ENCODE data around the gene C12orf43. TPM values are rescaled to one million over a fixed set of nuclear protein-coding genes. Genes with fewer than 3 reads are reported as not detected.

The C12orf43 gene
- total RNA-seq, 1 donor from 2014 or later, result 12.4 TPM

DNA sequence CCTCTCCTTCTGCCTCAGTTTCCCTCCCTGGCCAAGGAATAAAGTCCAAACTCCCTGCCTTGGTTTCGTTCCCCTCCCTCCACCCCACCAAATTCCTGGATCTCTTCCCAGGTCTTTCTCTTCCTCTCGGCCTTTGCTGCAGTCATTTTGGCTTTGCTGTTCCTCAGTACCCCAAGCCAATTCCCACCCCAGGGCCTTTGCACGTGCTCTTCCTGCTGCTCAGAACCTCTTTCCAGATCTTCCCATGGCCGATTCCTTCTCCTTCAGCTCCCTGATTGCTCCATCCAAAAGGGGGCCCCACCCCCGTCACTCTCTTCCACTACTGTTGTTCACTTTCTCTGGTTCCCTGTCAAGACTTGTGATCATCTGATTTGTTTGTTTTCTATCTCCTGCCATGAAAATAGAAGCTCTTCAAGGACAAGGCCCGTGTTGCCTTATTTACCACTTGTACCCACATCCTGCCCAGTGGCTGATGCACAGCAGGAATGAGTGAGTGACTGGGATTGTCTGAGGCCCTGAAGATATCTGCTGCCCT, 34.8 kb downstream of the C12orf43 start:
- ATAC-seq, result no peak
- no peak for DNase-seq (ENCODE audit: low spot score)

GRCh38 chr12:120980800-120981368, 35.4 kb downstream of the C12orf43 start:
- intact Hi-C loops (cut with DNase I), result no loop called here
- no peak for DNase-seq (ENCODE audit: low spot score)
- no peak for ATAC-seq

More for the DNA sequence above, 34.8 kb downstream of the C12orf43 start:
- intact Hi-C loops (cut with DNase I), result no loop called here

- DNase-seq (ENCODE audit: low spot score), result no peak
- intact Hi-C loops (cut with DNase I), result no loop called here
- ATAC-seq, result no peak
Observed at GRCh38 chr12:120979862-120980696, 36.2 kb downstream of the C12orf43 start.

DNA sequence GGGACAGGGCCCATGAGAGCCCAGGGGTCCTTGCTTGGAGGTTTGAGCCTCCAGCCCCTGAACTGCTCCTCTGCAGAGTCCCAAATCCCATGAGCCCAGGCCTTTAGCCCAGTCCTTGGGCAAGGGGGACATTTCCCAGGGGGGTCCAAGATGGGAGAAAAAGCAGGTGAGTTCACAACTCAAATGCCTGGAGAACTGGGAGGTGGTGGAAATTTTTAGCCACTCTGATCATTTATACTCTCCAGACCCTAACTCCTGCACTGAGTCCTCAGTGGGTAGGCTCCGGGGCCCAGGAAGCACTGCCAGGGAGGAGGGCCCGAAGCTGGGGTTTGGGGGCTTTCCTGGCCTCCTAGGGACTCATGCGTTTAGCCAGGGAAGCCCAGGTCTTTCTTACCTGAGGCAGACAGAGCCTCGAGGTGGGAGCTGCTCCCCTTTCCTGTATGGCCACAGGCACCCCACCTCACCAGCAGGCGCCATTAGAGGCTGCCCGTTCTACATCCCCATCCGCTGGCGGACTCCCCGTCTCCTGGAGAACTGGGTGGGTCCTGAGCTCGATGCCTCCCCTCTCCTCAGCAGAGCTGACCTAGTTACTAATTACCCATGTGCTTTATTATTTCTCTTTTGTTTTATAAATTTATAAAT, 36.9 kb downstream of the C12orf43 start:
- DNase-seq (ENCODE audit: low spot score) (no peak), ATAC-seq (no peak)
- intact Hi-C loops (cut with DNase I), result no loop called here

GRCh38 chr12:120978296-120979219, 37.7 kb downstream of the C12orf43 start, which contains the start of gene HNF1A:
TSS of gene HNF1A (plus strand) at chr12:120978543. CDS start at chr12:120978769, 226 bp downstream.
- DNase-seq (ENCODE audit: low spot score) (no peak), ATAC-seq (no peak)
- intact Hi-C loops (cut with DNase I), result no loop called here

- intact Hi-C loops (cut with DNase I), result no loop called here
Observed at GRCh38 chr12:120977531-120978295, 38.6 kb downstream of the C12orf43 start.

GRCh38 chr12:120972870-120973543, 43.3 kb downstream of the C12orf43 start:
- DNase-seq (ENCODE audit: low spot score), result no peak
- no peak for ATAC-seq
- intact Hi-C loops (cut with DNase I), result loop anchor here (5.0 kb wide), 1 partner anchor 326 kb away; no protein-coding TSS in a partner anchor

More at GRCh38 chr12:120977531-120978295, 38.6 kb downstream of the C12orf43 start:
- ATAC-seq (no peak), DNase-seq (ENCODE audit: low spot score) (no peak)

- ATAC-seq (peak; percentile 85), DNase-seq (ENCODE audit: low spot score) (no peak)
- intact Hi-C loops (cut with DNase I), result loop anchor here (5.0 kb wide), 1 partner anchor 324 kb away; no protein-coding TSS in a partner anchor
Observed at GRCh38 chr12:120971299-120972180, 44.7 kb downstream of the C12orf43 start.

GRCh38 chr12:120970310-120970709, 46.0 kb downstream of the C12orf43 start:
- intact Hi-C loops (cut with DNase I), result loop anchor here (5.0 kb wide), 1 partner anchor 323 kb away; no protein-coding TSS in a partner anchor
- DNase-seq (ENCODE audit: low spot score) (no peak), ATAC-seq (no peak)

GRCh38 chr12:120965534-120966091, 50.7 kb downstream of the C12orf43 start:
- ATAC-seq, result no peak
- no peak for DNase-seq (ENCODE audit: low spot score)
- intact Hi-C loops (cut with DNase I), result no loop called here

- intact Hi-C loops (cut with DNase I), result no loop called here
- ATAC-seq, result no peak
- no peak for DNase-seq (ENCODE audit: low spot score)
Observed at GRCh38 chr12:120964298-120964697, 52.0 kb downstream of the C12orf43 start.

DNA sequence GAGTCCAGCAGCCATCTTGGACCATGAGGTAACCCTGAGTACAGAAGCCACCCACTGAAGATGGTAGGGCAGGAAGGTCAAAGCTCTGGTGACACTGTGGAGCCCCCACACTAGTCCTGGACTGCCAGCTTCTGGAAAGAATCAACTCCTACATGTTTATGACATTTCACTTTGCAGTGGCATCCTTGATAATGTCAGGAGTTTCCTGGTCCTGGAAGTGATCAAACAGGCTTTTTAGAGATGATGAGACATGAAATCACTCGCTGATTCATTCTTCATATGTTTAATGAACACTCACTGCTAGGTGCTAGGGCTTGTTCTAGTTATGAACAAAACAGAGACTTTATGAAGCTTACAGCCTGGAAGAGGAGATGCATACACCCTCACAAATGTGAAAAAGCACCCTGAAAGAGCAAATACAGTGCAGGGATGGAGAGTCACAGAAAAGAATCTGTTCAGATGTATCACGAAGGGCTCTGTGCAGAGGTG, 53.7 kb downstream of the C12orf43 start:
- intact Hi-C loops (cut with DNase I), result no loop called here
- ATAC-seq, result no peak
- DNase-seq (ENCODE audit: low spot score), result no peak

GRCh38 chr12:120961604-120962531, 54.4 kb downstream of the C12orf43 start:
- peak; percentile 71 for DNase-seq (ENCODE audit: low spot score)
- peak; percentile 67 for ATAC-seq
- intact Hi-C loops (cut with DNase I), result no loop called here

GRCh38 chr12:120960657-120961056, 55.6 kb downstream of the C12orf43 start:
- no peak for ATAC-seq
- no peak for DNase-seq (ENCODE audit: low spot score)
- intact Hi-C loops (cut with DNase I), result no loop called here

Measured in sciatic nerve (tissue), 2 donors.